Midbrain (tissue), 1 donor: ENCODE measurements around the gene ZNF786.
"Not testable (repeated sequence)": the region's sequence is repeated elsewhere in the genome, so short reads cannot be mapped to it uniquely, and the experiment has no call there.

Experiments used
- DNase-seq: peaks from one replicate; lab custom pipeline; 2025; lab: John Stamatoyannopoulos, UW

Gene ZNF786

GRCh38 chr7:149084407-149084806 is 6.1 kb downstream of the ZNF786 start:
- DNase-seq = no peak

GRCh38 chr7:149081914-149082313 is 8.6 kb downstream of the ZNF786 start:
- DNase-seq = no peak

DNA sequence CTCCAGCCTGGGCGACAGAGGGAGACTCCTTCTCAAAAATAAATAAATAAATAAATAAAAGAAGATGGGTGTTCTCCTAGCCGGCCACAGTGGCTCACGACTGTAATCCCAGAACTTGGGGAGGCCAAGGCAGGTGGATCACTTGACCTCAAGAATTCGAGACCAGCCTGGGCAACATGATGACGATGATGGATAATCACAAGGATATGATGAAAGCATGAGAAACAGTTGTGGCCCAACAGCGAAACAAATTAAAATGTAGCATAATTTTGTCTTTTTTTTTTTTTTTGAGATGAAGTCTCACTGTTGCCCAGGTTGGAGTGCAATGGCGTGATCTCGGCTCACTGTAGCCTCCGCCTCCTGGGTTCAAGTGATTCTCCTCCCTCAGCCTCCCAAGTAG is 12.9 kb downstream of the ZNF786 start:
- DNase-seq = no peak

GRCh38 chr7:149075286-149075685 is 15.2 kb downstream of the ZNF786 start:
- DNase-seq = no peak

- no peak for DNase-seq
These were observed 16.2 kb downstream of the ZNF786 start for GRCh38 chr7:149074116-149074885.

DNA sequence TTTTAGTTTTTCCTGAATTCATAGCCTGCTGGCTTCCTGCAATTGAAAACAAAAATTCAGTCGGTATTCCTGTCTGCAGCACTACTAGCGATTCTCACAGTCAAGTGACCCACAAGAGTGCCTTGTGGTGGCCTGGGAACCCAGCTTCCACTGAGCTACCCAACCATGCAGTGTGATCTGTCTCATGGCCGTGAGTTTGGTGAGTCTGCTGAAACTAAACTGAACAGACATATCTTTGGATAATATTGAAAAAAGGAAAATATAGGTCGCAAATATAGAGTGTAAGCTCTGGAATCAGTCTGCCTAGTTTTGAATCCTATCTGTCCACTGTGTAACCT is 18.1 kb downstream of the ZNF786 start:
- DNase-seq = no peak

GRCh38 chr7:149071641-149072437 is 18.7 kb downstream of the ZNF786 start:
- DNase-seq = no peak

- no peak for DNase-seq
These were observed 19.3 kb downstream of the ZNF786 start for GRCh38 chr7:149071182-149071635.

DNA sequence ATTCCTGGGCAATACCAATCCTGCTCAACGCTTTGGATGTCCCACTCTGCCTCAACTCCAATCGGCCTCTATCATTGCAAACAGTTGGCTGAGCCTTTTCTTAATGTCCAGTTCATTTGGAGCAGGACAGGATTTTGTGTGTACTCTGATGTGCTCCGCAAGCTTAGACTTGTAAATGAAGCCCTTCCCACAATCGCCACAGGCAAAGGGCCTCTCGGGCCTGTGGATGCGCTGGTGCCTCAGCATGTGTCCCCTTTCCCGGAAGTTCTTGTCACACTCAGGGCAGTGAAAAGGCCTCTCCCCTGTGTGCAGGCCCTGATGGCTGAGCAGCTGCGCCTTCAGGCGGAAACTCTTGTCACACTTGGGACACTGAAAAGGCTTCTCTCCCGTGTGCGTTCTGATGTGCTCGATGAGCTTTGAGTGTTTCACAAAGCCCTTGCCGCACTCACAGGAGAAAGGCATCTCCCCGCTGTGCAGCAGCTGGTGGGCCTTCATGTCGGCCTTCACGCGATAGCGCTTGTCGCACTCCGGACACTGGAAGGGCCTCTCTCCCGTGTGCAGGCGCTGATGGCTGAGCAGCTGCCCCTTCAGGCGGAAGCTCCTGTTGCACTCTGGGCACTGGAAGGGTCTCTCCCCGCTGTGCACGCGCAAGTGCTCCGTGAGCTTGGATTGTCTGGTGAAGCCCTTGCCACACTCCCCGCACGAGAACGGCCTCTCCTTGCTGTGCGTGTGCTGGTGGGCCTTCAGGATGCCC is 20.0 kb downstream of the ZNF786 start:
- no peak for DNase-seq

DNA sequence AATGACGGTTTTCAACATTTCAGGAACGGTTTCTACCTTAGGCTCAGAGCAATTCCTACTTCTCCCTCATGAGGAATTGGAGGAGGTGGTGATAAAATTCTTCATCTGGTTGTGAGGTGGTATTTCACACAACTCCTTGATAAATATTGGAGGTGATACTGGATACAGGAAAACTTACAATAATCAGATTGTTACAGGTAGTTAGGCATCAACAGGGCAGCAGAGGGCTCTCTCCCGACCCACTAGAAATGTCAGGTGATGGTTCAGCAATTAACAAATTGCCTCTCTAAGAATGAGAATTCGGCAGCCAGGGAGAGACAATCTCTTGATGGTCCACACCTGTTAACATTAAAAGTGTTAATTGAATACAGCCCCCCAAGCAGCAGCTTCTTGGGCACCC is 22.6 kb downstream of the ZNF786 start:
- DNase-seq = no peak

- DNase-seq = no peak
These were observed 27.0 kb downstream of the ZNF786 start for GRCh38 chr7:149063476-149063875.

DNA sequence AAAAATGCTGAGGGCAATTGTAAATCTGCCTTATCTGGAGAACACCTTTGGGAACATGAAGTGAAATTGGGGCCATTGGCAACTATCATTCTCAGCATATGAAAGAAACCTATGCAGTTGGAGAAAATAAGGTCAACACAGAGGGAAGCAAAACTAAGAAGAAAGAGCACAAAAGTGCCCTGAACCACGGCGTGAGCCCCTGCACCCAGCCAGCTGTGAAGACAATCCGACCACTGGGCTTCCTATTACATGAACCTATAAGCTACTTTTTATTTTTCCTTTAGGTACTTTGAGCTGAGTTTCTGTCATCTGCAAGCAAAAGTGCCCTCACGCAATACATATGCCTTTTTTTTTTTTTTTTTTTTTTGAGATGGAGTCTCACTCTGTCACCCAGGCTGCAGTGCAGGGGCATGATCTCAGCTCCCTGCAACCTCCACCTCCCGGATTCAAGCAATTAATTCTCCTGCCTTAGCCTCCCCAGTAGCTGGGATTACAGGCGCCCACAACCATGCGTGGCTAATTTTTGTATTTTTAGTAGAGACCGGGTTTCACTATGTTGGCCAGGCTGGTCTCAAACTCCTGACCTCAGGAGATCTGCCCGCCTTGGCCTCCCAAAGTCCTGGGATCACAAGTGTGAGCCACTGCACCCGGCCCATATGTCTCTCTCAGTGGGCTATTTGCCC is 28.2 kb downstream of the ZNF786 start:
- not testable (repeated sequence) for DNase-seq

- no peak for DNase-seq
These were observed 30.4 kb downstream of the ZNF786 start for GRCh38 chr7:149060156-149060555.

GRCh38 chr7:149053885-149054284 is 36.6 kb downstream of the ZNF786 start:
- DNase-seq = no peak

DNA sequence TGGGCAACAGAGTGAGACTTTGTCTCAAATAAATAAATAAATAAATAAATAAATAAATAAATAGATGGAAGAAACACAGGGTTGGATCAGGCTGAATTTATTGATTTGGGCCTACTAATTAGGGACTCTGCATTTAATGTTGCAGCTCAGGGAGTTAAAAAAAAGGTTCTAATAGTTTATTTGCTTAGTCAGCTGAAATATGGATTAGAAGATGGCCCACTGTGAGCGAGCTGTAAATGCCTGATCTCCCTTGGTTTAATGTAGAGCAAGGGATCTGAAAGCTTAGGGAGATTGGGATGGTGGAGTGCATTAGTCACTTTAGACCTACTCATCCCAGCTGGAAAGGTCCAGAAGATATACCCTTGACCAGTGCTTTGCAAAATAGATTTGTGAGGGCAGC is 37.1 kb downstream of the ZNF786 start:
- no peak for DNase-seq

- DNase-seq = no peak
These were observed 39.6 kb downstream of the ZNF786 start for GRCh38 chr7:149050941-149051340.

DNA sequence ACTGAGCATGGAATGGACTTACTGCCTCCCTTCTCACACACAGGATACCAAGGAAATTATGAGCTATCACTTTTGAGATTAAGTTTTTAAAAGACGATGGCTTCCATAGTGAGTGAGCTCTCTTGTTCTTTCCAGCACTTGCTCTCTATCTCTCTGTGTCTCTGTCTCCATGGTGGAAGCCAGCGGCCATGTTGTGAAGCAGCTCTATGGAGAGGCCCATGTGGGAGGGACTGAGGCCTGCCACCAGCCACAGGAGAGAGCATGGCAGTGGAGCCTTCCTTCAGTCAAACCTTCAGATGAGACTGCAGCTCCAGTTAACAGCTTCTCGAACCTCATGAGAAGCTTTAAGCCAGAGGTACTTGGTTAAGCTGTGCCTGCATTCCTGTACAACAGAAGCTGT is 41.7 kb downstream of the ZNF786 start:
- no peak for DNase-seq

DNA sequence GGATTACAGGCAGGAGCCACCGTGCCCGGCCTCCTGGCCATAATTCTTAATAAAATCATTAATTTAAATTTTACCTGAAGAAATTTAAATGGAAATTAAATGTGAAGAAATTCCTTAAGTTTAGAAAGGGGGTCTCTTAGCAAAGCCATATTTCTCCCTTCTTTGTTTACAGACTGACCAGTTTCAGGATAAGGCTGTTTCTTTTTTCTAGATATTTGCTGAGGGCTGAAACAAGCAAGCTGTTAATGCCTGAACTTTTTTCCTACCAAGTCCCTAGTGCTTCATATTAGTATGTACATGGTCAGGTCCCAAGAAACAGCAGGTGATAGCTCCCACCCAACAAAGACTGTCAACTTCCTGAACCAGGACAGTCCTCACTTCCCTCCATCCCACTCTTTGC is 44.1 kb downstream of the ZNF786 start:
- DNase-seq = no peak

DNA sequence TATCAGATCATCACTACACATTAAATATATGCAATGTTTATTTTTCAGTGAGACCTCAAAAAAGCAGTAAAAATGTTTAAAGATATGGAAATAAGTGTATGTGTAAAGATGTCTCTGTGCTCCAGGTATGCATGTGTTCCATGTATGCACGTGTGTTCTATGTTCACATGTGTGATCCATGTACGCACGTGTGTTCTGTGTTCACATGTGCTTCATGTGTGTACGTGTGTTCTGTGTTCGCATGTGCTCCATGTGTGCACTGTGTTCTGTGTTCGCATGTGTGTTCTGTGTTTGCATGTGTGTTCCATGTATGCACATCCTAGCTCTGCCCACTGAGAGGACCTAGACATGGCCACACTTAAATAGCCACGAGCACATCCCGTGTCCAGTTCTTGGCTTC is 46.6 kb downstream of the ZNF786 start:
- no peak for DNase-seq

DNA sequence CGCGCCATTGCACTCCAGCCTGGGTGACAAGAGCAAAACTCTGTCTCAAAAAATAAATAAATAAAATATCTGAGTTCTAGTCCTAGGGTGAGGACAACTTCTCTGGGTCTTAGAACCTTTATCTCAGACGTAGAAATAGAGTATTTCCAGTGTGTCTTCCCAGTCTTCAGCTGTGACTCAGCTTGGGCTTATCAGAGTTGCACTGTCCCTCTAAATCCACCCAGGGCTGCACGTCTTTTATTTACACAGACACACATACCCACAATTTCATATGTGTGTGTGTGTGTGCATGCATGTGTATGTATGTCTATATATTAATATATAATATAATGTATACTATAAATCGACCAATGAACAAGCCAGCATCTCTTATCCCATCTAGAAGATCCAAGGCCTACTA is 49.2 kb downstream of the ZNF786 start:
- DNase-seq = no peak

GRCh38 chr7:149038641-149039040 is 51.9 kb downstream of the ZNF786 start:
- DNase-seq = not testable (repeated sequence)

- no peak for DNase-seq
These were observed 53.8 kb downstream of the ZNF786 start for GRCh38 chr7:149036676-149037075.
